K562 (cell line): ENCODE measurements around the gene APBB2. TPM values are rescaled to one million over a fixed set of nuclear protein-coding genes. Genes with fewer than 3 reads are reported as not detected.

ENCODE experiments used
- ATAC-seq: fragments of 200-7000 bp; cut with Tn5 transposase; 3 replicates; pipeline ENCODE4 v1.9.1; 2020; ENCODE audit warnings: moderate library complexity
- BruUV-seq: library from RNA; stranded (reverse); fragments of 400-500 nt; replicated peaks from 2 replicates; lab custom pipeline; 2021; lab: Mats Ljungman, UMichigan
- CTCF ChIA-PET: fragments of 300-600 bp; formaldehyde crosslinking; extraction: SDS; loops from one replicate; lab custom pipeline; 2021; ENCODE audit warnings: low intra/inter-chr PET ratio; lab: Yijun Ruan, JAX
- POLR2A ChIA-PET: fragments of 300-600, 350-650 bp; sonication (Branson Sonifier 250); formaldehyde crosslinking; extraction: SDS; loops from one replicate; lab custom pipeline; 2021; ENCODE audit warnings: antibody characterized with exemption, inconsistent platforms; lab: Yijun Ruan, JAX
- DNase-seq, 4 experiments: peaks; one replicate each; pipeline versions ENCODE4 v3.0.0 to v3.0.0-alpha.2; 2011 to 2018; ENCODE audit warnings: low spot score in 3 of 4, mixed read lengths in 3 of 4; ENCODE audit errors: extremely low read depth in 1 of 4
- FAIRE-seq: peaks from 2 replicates; lab custom pipeline; 2011; peaks lifted over from hg19 to GRCh38; lab: Jason Lieb, UNC
- H2AFZ ChIP-seq: 2 replicates; pipeline ENCODE4 v1.6.0; 2011; ENCODE audit warnings: low read depth, low read length, control low read depth, inconsistent platforms
- H3K27ac ChIP-seq: fragments of 200-600 bp; 3 replicates; pipeline ENCODE4 v1.8.0; 2011; ENCODE audit warnings: low read depth, mild to moderate bottlenecking, control low read depth, inconsistent platforms, low read length, moderate library complexity, mixed read lengths; ENCODE audit errors: extremely low read depth
- H3K27me3 ChIP-seq, 2 experiments: fragments of 300-600 bp in 1 of 2; 2 replicates in 1 of 2; 3 replicates in 1 of 2; pipeline versions ENCODE4 v1.6.0 to v1.8.0; 2011; ENCODE audit warnings: inconsistent platforms in 2 of 2, low read length in 2 of 2, mild to moderate bottlenecking in 1 of 2, mixed read lengths in 1 of 2, moderate library complexity in 1 of 2; ENCODE audit not compliant: control insufficient read depth in 2 of 2, insufficient read depth in 2 of 2
- H3K36me3 ChIP-seq: fragments of 300-600 bp; 3 replicates; pipeline ENCODE4 v1.8.0; 2011; ENCODE audit warnings: mild to moderate bottlenecking, low read length, inconsistent platforms; ENCODE audit not compliant: control insufficient read depth, insufficient read depth
- H3K4me1 ChIP-seq, 2 experiments: fragments of 200-600 bp in 1 of 2; replicated peaks in 1 of 2; 2 replicates in 1 of 2; 3 replicates in 1 of 2; pipeline versions ENCODE4 v1.5.1 to v1.8.0; 2011; ENCODE audit warnings: inconsistent platforms in 2 of 2, low read length in 2 of 2, mild to moderate bottlenecking in 1 of 2, mixed read lengths in 1 of 2, moderate library complexity in 1 of 2; ENCODE audit not compliant: control insufficient read depth in 2 of 2, insufficient read depth in 2 of 2
- H3K4me2 ChIP-seq: 2 replicates; pipeline ENCODE4 v1.6.1; 2011; ENCODE audit warnings: low read length, control low read depth, inconsistent platforms, mixed read lengths; ENCODE audit not compliant: insufficient read depth
- H3K4me3 ChIP-seq: fragments of 200-600 bp; sonication (generic), shearing (Covaris generic); 2 replicates; pipeline ENCODE4 v1.5.1; 2016; ENCODE audit warnings: control low read depth, inconsistent platforms
- H3K79me2 ChIP-seq: fragments of 200-600 bp; 3 replicates; pipeline ENCODE4 v1.8.0; 2011; ENCODE audit warnings: low read length, inconsistent platforms; ENCODE audit not compliant: control insufficient read depth, insufficient read depth
- H3K9ac ChIP-seq, 2 experiments: 2 replicates each; pipeline versions ENCODE4 v1.6.0 to v1.6.1; 2011; ENCODE audit warnings: low read depth in 2 of 2, low read length in 2 of 2, control low read depth in 1 of 2, inconsistent platforms in 1 of 2, mild to moderate bottlenecking in 1 of 2, mixed read lengths in 1 of 2; ENCODE audit not compliant: insufficient read depth in 1 of 2
- H3K9me1 ChIP-seq: one replicate; pipeline ENCODE4 v1.6.0; 2011; ENCODE audit warnings: inconsistent platforms, mild to moderate bottlenecking, low read length, moderate library complexity; ENCODE audit not compliant: control insufficient read depth, insufficient read depth
- H3K9me3 ChIP-seq: replicated peaks from 2 replicates; pipeline ENCODE4 v1.5.1; 2011; ENCODE audit warnings: low read depth, low read length, inconsistent platforms; ENCODE audit not compliant: control insufficient read depth, insufficient read depth
- H4K20me1 ChIP-seq: replicated peaks from 2 replicates; pipeline ENCODE4 v1.6.1; 2011; ENCODE audit warnings: low read length, inconsistent platforms, mixed read lengths; ENCODE audit not compliant: control insufficient read depth, insufficient read depth
- DMBX1 ChIP-seq: fragments of 250-450 bp; sonication (Bioruptor Pico); IDR thresholded peaks from 2 replicates; pipeline ENCODE4 v1.8.0; 2022; ENCODE audit warnings: inconsistent platforms, mild to moderate bottlenecking, moderate library complexity, borderline replicate concordance
- ESRRB ChIP-seq: fragments of 250-450 bp; sonication (Bioruptor Pico); IDR thresholded peaks from 2 replicates; pipeline ENCODE4 v1.5.0; 2020; ENCODE audit warnings: mild to moderate bottlenecking, moderate library complexity, borderline replicate concordance
- HNRNPK ChIP-seq: fragments of 200-400 bp; formaldehyde crosslinking; IDR thresholded peaks from one replicate; pipeline ENCODE4 v1.6.1; 2018; ENCODE audit warnings: mild to moderate bottlenecking, low read depth, low read length; ENCODE audit not compliant: poor library complexity, severe bottlenecking
- KLF13 ChIP-seq: fragments of 450-650 bp; IDR thresholded peaks from 2 replicates; pipeline ENCODE4 v1.6.1; 2016; ENCODE audit warnings: missing genetic modification characterization, low read depth, mild to moderate bottlenecking, missing compliant biosample characterization, moderate library complexity, borderline replicate concordance
- MYBL2 ChIP-seq, 2 experiments: fragments of 450-650 bp in 1 of 2; sonication (generic) in 1 of 2; formaldehyde crosslinking in 1 of 2; IDR thresholded peaks; 2 replicates each; pipeline versions ENCODE4 v1.6.1 to v1.8.1; 2017 to 2022; ENCODE audit warnings: borderline replicate concordance in 1 of 2, inconsistent platforms in 1 of 2, low read depth in 1 of 2, mild to moderate bottlenecking in 1 of 2, missing genetic modification reagents in 1 of 2, moderate library complexity in 1 of 2
- NR2F6 ChIP-seq: fragments of 450-650 bp; formaldehyde crosslinking; IDR thresholded peaks from 2 replicates; pipeline ENCODE4 v1.4.0; 2020; ENCODE audit warnings: mild to moderate bottlenecking
- TAL1 ChIP-seq: fragments of 450-650 bp; IDR thresholded peaks from 2 replicates; pipeline ENCODE4 v1.6.1; 2016; ENCODE audit warnings: mild to moderate bottlenecking
- YY1 ChIP-seq, 3 experiments: IDR thresholded peaks; 2 replicates each; pipeline ENCODE4 v1.6.1; 2011; ENCODE audit warnings: low read length in 2 of 3, mild to moderate bottlenecking in 2 of 3, moderate library complexity in 2 of 3, borderline replicate concordance in 1 of 3, control low read depth in 1 of 3, low read depth in 1 of 3; ENCODE audit not compliant: insufficient read depth in 3 of 3, insufficient replicate concordance in 2 of 3, control insufficient read depth in 1 of 3, insufficient read length in 1 of 3; ENCODE audit errors: extremely low read depth in 1 of 3
- ZNF232 ChIP-seq: sonication (generic); formaldehyde crosslinking; IDR thresholded peaks from 2 replicates; pipeline ENCODE4 v1.8.0; 2022; ENCODE audit warnings: mild to moderate bottlenecking, missing genetic modification reagents
- ZNF324 ChIP-seq: fragments of 250-450 bp; sonication (Bioruptor Pico); IDR thresholded peaks from 2 replicates; pipeline ENCODE4 v1.4.0; 2020; ENCODE audit warnings: mild to moderate bottlenecking
- ZNF584 ChIP-seq: fragments of 200-800 bp; sonication (Bioruptor generic); IDR thresholded peaks from 2 replicates; pipeline ENCODE4 v1.6.1; 2016; ENCODE audit warnings: low read depth, mild to moderate bottlenecking, missing genetic modification characterization, missing compliant biosample characterization
- WGBS: fragments of 100-300 bp; shearing (Covaris generic); methylation state at CpG from one replicate; pipeline ENCODE4 v1.1.6; 2016; ENCODE audit warnings: low coverage, mixed read lengths; ENCODE audit not compliant: insufficient coverage; ENCODE audit errors: missing lambda C conversion rate; 5-methylcytosine and 5-hydroxymethylcytosine counted together
- in situ Hi-C: fragments of 300-500 bp; cut with MboI; formaldehyde crosslinking; loops from 4 replicates; pipeline ENCODE4 v1.15.0; 2018; ENCODE audit warnings: inconsistent platforms, mixed read lengths
- intact Hi-C: fragments of 100-400 bp; cut with micrococcal nuclease; formaldehyde crosslinking; loops from 2 replicates; pipeline ENCODE4 v1.14.2; 2022
- polyA plus RNA-seq, 8 experiments: library from polyadenylated mRNA; depleted of rRNA in 4 of 8; stranded (reverse) in 5 of 8; unstranded in 3 of 8; fragments of >200 nt; fragmentation: Nextera tagmentation in 2 of 8; fragmentation: Illumina TruSeq in 1 of 8; extraction: Ambion mirVana in 2 of 8; extraction: Trizol in 1 of 8; gene quantifications; 2 replicates each; pipeline versions ENCODE4 v1.2.1 to v1.2.3, GENCODE V29; 2011 to 2014; ENCODE audit warnings: inconsistent platforms in 1 of 8, missing spikeins in 1 of 8
- total RNA-seq, 7 experiments: library from RNA; depleted of rRNA in 6 of 7; stranded (reverse); fragments of >200 nt in 6 of 7; fragmentation: Illumina TruSeq in 2 of 7; extraction: Trizol in 2 of 7; gene quantifications; 2 replicates each; pipeline versions ENCODE4 v1.2.1 to v1.2.3, GENCODE V29; 2011 to 2021; ENCODE audit warnings: low replicate concordance in 1 of 7
- TF ChIP-seq, protein P1 (sequence below): sonication (generic); formaldehyde crosslinking; IDR thresholded peaks from 2 replicates; pipeline ENCODE4 v1.9.0; 2022; ENCODE audit warnings: mild to moderate bottlenecking, missing genetic modification reagents
- TF ChIP-seq, protein P2 (sequence below): sonication (generic); formaldehyde crosslinking; IDR thresholded peaks from 2 replicates; pipeline ENCODE4 v1.8.0; 2023; ENCODE audit warnings: mild to moderate bottlenecking, missing genetic modification reagents
- TF ChIP-seq, protein P3 (sequence below): fragments of 250-450 bp; sonication (Bioruptor Pico); IDR thresholded peaks from 2 replicates; pipeline ENCODE4 v1.5.0; 2020; ENCODE audit warnings: mild to moderate bottlenecking

Gene APBB2
- total and polyA plus RNA-seq, 9 of the 15 experiments (the other 6 are each of a cell fraction or from before 2014, with no cell fraction given): 0.08 to 2.1 (median 1.4) TPM

DNA sequence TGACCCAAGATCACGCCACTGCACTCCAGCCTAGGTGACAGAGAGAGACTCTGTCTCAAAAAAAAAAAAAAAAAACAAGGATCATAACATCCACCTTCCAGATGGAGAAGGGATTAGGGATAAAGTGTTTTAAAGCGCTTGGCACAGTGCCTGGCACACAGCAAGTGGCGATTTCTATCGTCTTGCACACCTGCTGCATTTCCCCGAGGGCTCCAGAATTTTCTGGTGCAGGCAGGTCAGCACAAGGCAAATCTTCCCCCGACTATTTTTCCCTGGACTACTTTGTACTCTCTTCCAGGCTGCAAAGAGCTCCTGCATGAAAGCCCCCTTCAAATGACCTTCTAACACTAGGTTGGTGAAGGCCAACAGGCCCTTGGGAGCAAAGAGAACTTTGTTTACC, 57.3 kb downstream of the APBB2 start:
- CTCF ChIA-PET: no interaction called here
- no peaks in the 10 kb centered on the region for H3K9me1 ChIP-seq
- H3K36me3 ChIP-seq: no peaks in the 10 kb centered on the region
- WGBS: 4% methylated on average over 5 of the region's 6 CpGs
- no peak overlapping the region for H2AFZ ChIP-seq
- no peak overlapping the region for H3K27ac ChIP-seq
- ATAC-seq: no peak
- POLR2A ChIA-PET: interaction anchor here (0.7 kb wide), 1 partner anchor 140 kb away, joined by 3 read pairs; no protein-coding TSS in a partner anchor
- no peak overlapping the region for H3K4me3 ChIP-seq
- H3K9ac ChIP-seq: no peak overlapping the region
- H3K9me3 ChIP-seq: no peaks in the 10 kb centered on the region
- no peaks in the 10 kb centered on the region for H3K4me1 ChIP-seq
- no TSS peak for BruUV-seq
- intact Hi-C loops (no loop called here), in situ Hi-C loops (no loop called here)
- H3K79me2 ChIP-seq: no peaks in the 10 kb centered on the region
- H4K20me1 ChIP-seq: no peaks in the 10 kb centered on the region; the same call in 1 of the 2 replicates
- TF ChIP-seq DMBX1 (CRISPR knock-in tag) (no peak), ZNF232 (CRISPR knock-in tag) (no peak), ESRRB (no peak), YY1 (IDR thresholded peaks at IDR 0.05; ENCODE audit: borderline replicate concordance in 1 of 3, control insufficient read depth in 1 of 3, extremely low read depth in 1 of 3, insufficient read depth in 3 of 3, insufficient read length in 1 of 3, insufficient replicate concordance in 2 of 3, low read depth in 1 of 3, low read length in 2 of 3) (no peak), TAL1 (no peak), HNRNPK (no peak), KLF13 (tag) (no peak), ZNF324 (CRISPR knock-in tag) (no peak), ZNF584 (CRISPR knock-in tag) (no peak), MYBL2 (IDR thresholded peaks at IDR 0.05; ENCODE audit: low read depth) (no peak), MYBL2 (CRISPR knock-in tag; IDR thresholded peaks at IDR 0.05; ENCODE audit: borderline replicate concordance) (no peak), NR2F6 (no peak)
- TF ChIP-seq, protein P1, sequence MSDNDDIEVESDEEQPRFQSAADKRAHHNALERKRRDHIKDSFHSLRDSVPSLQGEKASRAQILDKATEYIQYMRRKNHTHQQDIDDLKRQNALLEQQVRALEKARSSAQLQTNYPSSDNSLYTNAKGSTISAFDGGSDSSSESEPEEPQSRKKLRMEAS (CRISPR knock-in tag): no peak
- TF ChIP-seq, protein P2, sequence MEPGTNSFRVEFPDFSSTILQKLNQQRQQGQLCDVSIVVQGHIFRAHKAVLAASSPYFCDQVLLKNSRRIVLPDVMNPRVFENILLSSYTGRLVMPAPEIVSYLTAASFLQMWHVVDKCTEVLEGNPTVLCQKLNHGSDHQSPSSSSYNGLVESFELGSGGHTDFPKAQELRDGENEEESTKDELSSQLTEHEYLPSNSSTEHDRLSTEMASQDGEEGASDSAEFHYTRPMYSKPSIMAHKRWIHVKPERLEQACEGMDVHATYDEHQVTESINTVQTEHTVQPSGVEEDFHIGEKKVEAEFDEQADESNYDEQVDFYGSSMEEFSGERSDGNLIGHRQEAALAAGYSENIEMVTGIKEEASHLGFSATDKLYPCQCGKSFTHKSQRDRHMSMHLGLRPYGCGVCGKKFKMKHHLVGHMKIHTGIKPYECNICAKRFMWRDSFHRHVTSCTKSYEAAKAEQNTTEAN (CRISPR knock-in tag): no peak
- TF ChIP-seq, protein P3, sequence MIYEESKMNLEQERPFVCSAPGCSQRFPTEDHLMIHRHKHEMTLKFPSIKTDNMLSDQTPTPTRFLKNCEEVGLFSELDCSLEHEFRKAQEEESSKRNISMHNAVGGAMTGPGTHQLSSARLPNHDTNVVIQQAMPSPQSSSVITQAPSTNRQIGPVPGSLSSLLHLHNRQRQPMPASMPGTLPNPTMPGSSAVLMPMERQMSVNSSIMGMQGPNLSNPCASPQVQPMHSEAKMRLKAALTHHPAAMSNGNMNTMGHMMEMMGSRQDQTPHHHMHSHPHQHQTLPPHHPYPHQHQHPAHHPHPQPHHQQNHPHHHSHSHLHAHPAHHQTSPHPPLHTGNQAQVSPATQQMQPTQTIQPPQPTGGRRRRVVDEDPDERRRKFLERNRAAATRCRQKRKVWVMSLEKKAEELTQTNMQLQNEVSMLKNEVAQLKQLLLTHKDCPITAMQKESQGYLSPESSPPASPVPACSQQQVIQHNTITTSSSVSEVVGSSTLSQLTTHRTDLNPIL (CRISPR knock-in tag): no peak
- H3K27me3 ChIP-seq: peaks cover 0 to 6% of the 10 kb centered on the region in 2 experiments; a peak in 4 of 5 replicates
- no peak overlapping the region for H3K4me2 ChIP-seq
- no peak for FAIRE-seq
- DNase-seq: no peak
